HFF-Myc (cell line): ENCODE data around the gene GNB4.

Experiments used
- DNase-seq: peaks from one replicate; pipeline ENCODE4 v3.0.0-alpha.2; 2011; ENCODE audit warnings: low read depth; ENCODE audit errors: extremely low read depth
- H3K4me3 ChIP-seq: replicated peaks from 2 replicates; pipeline ENCODE4 v1.5.1; 2011; ENCODE audit warnings: low read depth, mild to moderate bottlenecking, control low read depth, low read length
- TF ChIP-seq, protein P1 (sequence below): IDR thresholded peaks from 2 replicates; pipeline ENCODE4 v1.5.1; 2012; ENCODE audit warnings: mild to moderate bottlenecking, low read depth, low read length, control low read depth; ENCODE audit errors: missing control alignments

GNB4 gene

DNA sequence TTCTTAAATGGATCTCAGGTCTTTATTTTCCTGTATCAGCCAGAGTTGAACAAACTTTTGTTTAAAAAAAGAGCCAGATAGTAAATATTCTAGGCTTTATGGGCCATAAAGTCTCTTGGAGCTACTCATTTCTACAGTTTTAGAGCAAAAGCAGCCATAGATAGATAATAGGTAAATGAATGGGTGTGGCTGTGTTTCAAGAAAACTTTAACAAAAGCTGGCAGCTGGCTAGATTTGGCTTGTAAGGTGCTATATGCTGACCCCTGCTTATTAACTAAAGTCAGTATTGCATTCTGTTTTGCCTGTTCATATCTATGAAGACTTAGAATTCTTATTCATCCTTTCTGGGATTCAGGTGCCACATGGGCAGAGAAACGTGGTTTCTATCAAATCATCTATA lies 74.8 kb downstream of the GNB4 start:
- no peak overlapping the region for H3K4me3 ChIP-seq
- DNase-seq: no peak
- TF ChIP-seq, protein P1, sequence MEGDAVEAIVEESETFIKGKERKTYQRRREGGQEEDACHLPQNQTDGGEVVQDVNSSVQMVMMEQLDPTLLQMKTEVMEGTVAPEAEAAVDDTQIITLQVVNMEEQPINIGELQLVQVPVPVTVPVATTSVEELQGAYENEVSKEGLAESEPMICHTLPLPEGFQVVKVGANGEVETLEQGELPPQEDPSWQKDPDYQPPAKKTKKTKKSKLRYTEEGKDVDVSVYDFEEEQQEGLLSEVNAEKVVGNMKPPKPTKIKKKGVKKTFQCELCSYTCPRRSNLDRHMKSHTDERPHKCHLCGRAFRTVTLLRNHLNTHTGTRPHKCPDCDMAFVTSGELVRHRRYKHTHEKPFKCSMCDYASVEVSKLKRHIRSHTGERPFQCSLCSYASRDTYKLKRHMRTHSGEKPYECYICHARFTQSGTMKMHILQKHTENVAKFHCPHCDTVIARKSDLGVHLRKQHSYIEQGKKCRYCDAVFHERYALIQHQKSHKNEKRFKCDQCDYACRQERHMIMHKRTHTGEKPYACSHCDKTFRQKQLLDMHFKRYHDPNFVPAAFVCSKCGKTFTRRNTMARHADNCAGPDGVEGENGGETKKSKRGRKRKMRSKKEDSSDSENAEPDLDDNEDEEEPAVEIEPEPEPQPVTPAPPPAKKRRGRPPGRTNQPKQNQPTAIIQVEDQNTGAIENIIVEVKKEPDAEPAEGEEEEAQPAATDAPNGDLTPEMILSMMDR: no peak

DNA sequence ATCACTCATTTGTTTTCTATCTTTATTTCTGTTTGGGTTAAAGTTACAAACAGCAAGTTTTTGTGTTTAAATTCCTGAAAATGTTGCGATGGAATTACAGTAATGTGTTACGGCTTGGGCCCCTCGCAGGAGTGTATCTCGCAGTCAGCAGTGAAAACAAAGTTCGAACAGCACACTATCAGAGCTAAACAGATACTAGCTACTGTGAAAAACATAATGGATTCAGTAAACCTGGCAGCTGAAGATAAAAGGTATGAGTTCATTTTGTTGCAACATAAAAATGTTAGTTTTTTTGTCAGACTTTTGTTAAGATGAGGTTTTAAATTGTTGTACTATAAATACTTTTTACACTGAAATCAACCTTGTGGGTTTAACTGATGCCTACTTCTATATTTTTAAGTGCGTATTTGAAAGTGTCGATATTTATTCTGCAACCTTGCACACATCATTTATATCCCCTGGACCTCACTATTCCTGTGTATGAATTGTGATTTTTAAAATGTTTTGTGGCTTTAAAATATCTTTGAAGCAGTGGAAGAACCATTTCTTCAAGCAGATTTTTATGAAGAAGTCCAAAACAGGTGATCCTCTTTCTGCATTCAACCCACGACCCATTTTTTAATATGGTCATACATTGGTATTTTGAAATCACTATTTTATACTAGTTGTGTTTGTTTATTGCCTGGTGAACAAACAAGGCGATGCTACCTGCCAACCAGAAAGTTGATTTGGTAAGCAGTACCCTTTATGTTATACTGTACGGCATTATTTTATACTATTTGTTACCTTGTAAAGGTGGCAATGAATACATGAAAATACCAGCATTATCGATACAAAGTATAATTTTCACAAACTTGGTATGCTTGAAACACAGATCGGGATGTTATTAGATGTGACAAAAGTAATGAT lies 75.9 kb downstream of the GNB4 start:
- DNase-seq: no peak
- TF ChIP-seq, protein P1: no peak
- no peak overlapping the region for H3K4me3 ChIP-seq

DNA sequence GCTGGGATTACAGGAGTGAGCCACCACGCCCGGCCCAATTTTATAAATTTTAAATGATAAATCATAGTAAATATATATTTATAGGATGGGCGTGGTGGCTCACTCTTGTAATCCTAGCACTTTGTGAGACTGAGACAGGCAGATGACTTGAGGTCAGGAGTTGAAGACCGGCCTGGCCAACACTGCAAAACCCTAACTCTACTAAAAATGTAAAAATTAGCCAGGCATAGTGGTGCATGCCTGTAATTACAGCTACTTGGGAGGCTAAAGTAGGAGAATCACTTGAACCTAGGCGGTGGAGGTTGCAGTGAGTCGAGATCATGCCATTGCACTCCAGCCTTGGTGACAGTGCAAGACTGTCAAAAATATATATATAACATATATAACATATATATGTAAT lies 77.3 kb downstream of the GNB4 start:
- H3K4me3 ChIP-seq: no peak overlapping the region
- TF ChIP-seq, protein P1: no peak
- no peak for DNase-seq

DNA sequence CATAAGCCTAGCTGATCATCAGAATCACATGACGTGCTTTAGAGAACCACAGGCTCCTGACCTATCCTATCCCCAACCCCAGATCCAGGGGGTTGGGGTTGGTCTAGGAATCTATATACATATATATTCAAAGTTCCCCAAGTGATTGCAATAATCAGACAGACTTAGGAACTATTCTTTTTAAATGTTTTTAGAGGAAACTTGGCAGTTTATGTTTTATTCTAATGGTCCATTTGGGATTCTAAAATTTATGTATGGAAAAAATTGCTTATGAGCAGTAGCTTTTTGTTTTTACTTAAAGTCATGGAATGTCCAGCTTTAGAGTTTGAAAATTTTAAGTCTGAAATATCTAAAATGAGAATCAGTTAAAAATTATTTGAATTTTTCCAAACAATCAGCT lies 81.6 kb downstream of the GNB4 start:
- TF ChIP-seq, protein P1: no peak
- no peak overlapping the region for H3K4me3 ChIP-seq
- no peak for DNase-seq

DNA sequence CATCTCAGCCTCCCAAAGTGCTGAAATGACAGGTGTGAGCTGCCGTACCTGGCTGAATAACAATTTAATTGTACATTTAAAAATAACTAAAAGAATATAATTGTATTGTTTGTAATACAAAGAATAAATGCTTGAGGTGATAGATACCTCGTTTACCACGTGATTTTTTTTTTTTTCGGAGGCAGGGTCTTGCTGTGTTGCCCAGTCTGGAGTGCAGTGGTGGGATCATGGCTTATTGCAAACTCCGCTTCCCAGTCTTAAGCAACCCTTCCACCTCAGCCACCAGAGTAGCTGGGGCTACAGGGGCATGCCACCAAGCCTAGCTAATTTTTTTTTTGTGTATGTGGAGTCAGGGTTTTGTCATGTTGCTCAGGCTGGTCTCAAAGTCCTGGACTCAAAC lies 87.9 kb downstream of the GNB4 start:
- DNase-seq: no peak
- TF ChIP-seq, protein P1: no peak
- H3K4me3 ChIP-seq: no peak overlapping the region

DNA sequence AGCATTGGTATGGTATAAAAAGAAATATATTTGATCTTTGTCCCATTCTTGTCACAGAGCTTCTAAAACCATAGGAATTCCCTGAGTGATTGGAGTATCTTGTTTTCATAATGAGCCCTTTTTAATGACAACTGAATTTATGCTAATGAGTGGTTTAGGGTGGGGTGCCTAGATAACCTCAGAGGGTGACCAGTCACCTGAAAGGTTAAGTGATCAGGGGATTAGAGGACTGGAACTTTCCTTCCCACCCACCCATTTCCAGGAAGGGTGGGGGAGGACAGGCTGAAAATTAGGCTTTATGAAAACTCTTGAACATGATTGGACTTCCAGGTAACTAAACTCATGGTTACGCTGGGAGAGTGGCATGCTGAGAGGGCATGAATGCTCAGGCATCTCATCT lies 95.3 kb downstream of the GNB4 start:
- no peak for DNase-seq
- TF ChIP-seq, protein P1: no peak
- H3K4me3 ChIP-seq: no peak overlapping the region
